Kidney capillary endothelial cell (primary cell): ENCODE data around the gene ARSB.

Experiments
- DNase-seq: peaks from one replicate; pipeline ENCODE4 v3.0.0-alpha.2; 2018; ENCODE audit warnings: low spot score

ARSB gene

DNA sequence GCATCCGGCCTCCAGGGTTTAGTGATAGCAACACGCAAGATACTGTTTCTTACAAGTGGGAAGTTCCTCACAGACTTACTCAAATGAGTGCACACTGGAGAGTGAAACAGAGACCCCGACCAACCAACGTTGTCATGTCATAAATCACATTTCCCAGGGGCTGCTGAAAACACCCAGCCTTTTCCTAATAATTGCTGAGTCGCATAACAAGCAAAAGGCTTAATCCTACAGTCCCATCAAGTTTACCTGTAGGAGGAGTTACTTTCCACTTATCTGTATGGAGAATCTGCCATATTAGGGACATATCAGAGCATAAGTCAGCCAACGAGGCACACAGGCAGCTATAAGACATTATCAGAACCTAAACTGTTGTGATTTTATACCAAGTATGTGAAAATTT, 180.1 kb downstream of the ARSB start:
- no peak for DNase-seq

- DNase-seq = no peak
Observed at GRCh38 chr5:78803941-78804340, 181.2 kb downstream of the ARSB start.

GRCh38 chr5:78803353-78803752, 181.8 kb downstream of the ARSB start:
- DNase-seq = no peak

GRCh38 chr5:78801413-78801812, 183.7 kb downstream of the ARSB start:
- no peak for DNase-seq

- no peak for DNase-seq
Observed at GRCh38 chr5:78799266-78800017, 185.7 kb downstream of the ARSB start.

DNA sequence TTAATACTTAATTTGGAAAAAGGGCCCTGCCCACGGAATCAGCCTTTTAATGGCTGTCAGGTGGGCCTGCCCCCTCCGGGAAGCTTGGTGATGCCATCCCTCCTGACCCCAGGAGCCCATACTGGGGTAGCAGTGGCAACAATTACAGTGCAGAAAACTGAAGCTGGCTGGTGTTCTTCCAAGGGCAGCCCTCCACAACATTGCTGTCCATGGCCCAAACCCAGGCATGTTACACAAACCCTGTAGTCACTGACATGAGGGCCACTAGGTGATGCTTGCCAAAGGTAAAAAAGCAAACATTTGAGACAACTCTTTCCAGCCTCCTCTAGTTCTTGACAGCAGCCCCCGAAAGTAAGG, 186.5 kb downstream of the ARSB start:
- DNase-seq = no peak

DNA sequence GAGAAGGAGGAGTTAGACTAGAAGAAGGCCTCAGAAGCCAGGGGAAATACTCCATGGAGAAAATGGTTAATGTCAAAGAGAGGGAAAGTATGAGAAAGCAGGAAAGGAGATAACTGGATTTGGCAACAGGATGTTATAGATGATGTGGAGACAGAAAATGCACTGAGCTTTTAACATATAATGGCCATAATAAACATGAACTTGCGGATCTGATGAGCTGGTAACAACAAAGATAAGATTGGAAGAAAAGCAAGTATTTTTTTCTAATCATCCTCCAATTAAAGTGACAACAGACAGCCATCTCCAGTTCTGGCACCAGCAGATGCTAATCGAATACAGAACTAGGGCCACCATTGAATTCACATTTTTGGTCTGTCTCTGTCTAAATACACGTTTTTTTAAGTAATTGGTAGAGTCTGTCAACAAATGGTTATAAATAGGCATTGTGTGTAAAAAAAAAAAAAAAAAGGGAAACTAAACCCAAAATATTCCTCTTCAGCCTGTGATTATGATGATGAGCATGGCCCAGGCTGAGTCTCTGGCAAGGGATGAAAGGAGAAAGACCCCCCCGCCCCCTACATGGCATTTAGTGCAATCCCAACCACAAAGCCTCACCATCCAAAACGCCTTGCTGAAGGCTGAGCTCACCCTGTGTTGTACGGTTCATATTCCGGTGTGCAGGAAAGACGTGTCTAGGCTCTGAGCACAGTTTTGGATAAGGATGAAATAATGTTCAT, 187.0 kb downstream of the ARSB start:
- no peak for DNase-seq

GRCh38 chr5:78795757-78796156, 189.4 kb downstream of the ARSB start:
- no peak for DNase-seq

GRCh38 chr5:78794693-78795215, 190.4 kb downstream of the ARSB start:
- no peak for DNase-seq

- no peak for DNase-seq
Observed at GRCh38 chr5:78793907-78794662, 191.0 kb downstream of the ARSB start.

- no peak for DNase-seq
Observed at GRCh38 chr5:78792345-78793055, 192.6 kb downstream of the ARSB start.

DNA sequence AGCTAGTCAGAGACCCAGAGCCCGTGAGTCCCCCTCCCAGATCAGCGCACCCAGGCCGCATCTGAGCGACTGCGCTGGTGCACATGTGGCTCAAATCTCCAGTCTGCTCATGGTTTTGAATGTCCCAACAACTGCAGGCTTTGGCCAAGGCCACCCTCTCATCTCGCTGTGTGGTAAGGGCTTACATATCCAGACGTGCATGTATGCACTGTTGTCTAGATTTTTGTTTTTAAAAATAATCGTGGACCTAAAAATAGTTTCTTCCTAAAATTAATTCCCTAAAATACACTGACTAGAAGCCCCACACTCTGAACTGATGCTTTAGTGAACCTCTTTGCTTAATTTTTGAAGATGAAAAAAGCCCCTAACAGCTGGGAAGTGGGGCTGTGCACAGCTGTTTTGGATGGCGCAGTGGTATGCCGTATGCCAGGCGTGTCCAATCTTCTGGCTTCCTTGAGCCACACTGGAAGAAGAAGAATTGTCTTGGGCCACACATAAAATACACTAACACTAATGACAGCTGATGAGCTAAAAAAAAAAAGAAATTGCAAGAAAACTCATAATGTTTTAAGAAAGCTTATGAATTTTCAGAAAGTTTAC, 193.5 kb downstream of the ARSB start:
- DNase-seq = no peak

DNA sequence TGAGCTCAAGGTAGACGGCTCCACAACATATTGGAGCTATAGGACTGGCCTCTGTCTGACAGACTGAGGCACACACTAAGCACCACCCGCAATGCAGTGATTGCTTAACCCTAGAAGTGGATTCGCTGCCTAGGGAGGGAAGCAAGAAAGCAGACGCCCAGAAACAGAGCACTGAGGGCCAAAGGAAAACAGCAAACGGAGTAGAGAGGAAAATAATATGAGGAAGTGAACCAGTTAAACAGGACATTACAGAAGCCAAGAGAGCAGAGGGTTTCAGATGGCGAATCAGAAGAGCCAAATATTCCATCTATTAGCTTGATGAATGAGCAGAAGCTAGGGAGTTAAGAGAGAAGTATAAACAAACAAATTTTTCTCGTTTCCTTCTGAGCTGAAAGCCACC, 197.3 kb downstream of the ARSB start:
- DNase-seq = no peak

- no peak for DNase-seq
Observed at GRCh38 chr5:78785454-78785853, 199.7 kb downstream of the ARSB start.

- no peak for DNase-seq
Observed at GRCh38 chr5:78783434-78784130, 201.5 kb downstream of the ARSB start.

DNA sequence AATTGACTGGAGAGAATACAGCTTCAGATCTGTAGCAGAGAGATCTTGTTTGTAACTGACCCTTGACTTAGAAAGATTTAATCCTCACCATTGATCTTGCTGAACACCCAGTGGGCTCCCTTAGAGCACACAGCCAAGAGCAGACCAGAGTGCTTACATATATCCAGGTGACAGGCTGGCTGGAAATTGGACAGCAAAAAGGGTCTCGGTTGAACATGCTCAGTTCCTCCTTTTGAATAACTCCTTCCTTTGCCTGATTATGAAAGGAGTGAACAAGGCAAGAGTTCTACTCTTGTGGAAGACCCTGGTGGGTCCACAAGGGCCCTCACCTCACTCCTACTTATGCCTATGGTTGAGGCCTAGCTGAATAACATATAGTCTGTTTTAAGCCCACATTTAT, 202.4 kb downstream of the ARSB start:
- no peak for DNase-seq

DNA sequence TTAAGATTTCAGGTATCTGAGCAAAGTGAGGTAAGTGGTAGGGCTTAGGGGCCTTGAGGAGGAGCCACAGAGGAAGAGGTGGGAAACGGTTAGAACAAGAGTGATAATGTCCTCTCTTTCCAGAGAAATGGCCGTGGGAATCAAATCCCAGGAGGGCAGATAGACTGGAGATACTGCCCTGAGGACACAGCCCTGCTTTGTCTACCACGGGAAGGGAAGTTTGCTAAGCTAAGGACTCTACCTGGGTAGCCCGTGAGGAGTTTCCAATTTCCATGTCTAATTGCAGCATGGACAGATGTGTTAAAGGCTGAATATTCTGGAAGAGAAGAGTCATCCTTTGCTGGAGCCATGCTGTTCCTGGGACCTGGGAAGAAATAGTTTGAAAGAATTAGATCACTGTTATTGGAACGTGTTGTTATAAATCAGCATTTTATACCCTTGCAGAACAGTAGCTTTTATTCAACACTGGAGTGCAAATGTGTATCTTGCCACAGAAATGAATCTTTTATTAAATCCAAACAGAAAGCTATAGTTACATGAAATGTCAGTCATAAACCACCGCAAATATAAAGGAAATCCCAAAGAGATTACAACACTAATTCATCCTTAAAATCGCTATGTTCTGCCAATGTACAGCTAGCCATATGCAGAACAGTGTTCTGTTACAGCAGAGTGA, 203.4 kb downstream of the ARSB start:
- DNase-seq = no peak

DNA sequence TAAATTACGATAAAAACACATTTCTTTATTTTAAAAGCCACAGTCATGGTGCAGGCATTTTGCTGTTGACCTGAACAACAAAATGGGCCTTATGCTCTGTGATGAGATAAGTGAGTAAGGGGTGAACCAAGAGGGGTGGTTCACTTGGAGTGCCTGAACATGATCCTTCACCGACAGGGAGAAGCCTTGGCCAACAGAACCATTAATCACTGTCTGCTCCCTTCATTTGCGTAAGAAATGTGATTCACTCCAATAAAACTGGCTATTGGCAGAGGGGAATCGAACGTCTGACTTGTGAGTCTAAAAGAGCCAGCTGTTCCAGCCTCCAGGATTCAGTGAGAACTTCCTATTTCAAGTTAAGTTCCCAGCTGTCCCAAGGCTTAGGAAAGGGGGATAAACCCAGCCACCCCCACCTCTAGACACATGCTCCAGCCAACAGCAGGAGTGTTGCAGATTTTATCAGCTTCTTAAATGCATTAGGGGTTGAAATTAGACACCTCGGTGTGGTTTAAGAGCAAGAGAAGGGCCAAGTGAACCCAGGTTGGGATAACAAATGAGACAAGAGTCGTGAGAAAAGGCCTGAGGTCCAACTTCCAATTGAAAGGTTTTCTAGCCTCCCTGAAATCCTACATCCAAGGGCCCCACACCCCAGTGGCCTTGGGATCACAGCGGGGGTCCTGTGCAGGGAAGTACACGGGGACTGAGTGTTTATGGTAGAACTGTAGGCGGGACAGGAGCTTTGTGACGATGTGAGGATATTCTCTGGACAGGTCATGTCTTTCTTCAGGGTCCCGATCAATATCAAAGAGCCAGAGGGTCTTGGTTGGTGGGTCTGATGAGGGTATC, 205.1 kb downstream of the ARSB start:
- DNase-seq = no peak

GRCh38 chr5:78779262-78779661, 205.8 kb downstream of the ARSB start:
- no peak for DNase-seq

DNA sequence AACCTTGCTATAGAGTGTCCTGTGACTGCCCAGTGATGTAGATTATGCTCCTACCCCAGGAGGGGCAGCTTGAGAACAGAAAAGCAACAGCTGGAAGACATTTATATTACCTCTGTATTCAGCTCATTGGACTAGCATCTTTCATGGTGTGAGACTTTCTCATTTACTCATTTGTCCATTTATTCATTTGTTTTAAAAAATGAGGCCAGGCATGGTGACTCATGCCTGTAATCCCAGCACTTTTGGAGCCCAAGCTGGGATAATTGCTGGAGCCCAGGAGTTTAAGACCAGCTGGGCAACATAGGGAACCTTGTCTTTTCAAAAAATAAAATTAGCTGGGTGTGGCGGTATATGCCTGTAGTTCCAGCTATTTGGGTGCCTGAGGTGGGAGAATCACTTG, 206.6 kb downstream of the ARSB start:
- DNase-seq = no peak
